Ramos (cell line): ENCODE results near the gene TOP1.
"Not testable (repeated sequence)": the region's sequence is repeated elsewhere in the genome, so short reads cannot be mapped to it uniquely, and the experiment has no call there.

Experiments
- in situ Hi-C: fragments of 300-500 bp; cut with MboI; formaldehyde crosslinking; loops from one replicate; pipeline ENCODE4 v1.14.3; 2022; ENCODE audit warnings: low sequenced_read_pairs; ENCODE audit not compliant: unreplicated experiment

TOP1 gene

GRCh38 chr20:41086402-41087324 is 58.0 kb downstream of the TOP1 start:
- in situ Hi-C loops, result no loop called here

GRCh38 chr20:41087325-41087685 is 58.7 kb downstream of the TOP1 start:
- in situ Hi-C loops, result no loop called here

GRCh38 chr20:41087777-41088176 is 59.2 kb downstream of the TOP1 start:
- in situ Hi-C loops, result no loop called here

- in situ Hi-C loops, result no loop called here
These were observed 60.9 kb downstream of the TOP1 start for GRCh38 chr20:41089555-41089954.

- in situ Hi-C loops, result loop anchor here (5.0 kb wide), 1 partner anchor 125 kb away; no protein-coding TSS in a partner anchor
These were observed 63.3 kb downstream of the TOP1 start for GRCh38 chr20:41091927-41092326.

- in situ Hi-C loops, result loop anchor here (5.0 kb wide), 1 partner anchor 127 kb away; no protein-coding TSS in a partner anchor
These were observed 65.9 kb downstream of the TOP1 start for GRCh38 chr20:41094353-41095055.

GRCh38 chr20:41095110-41095969 is 66.7 kb downstream of the TOP1 start:
- in situ Hi-C loops, result no loop called here

GRCh38 chr20:41098703-41099250 is 70.2 kb downstream of the TOP1 start:
- in situ Hi-C loops, result no loop called here

GRCh38 chr20:41100001-41100480 is 71.4 kb downstream of the TOP1 start:
- in situ Hi-C loops, result no loop called here

GRCh38 chr20:41101660-41102059 is 73.0 kb downstream of the TOP1 start:
- in situ Hi-C loops, result no loop called here

- in situ Hi-C loops, result no loop called here
These were observed 79.9 kb downstream of the TOP1 start for GRCh38 chr20:41108531-41108930.

GRCh38 chr20:41110012-41110411 is 81.4 kb downstream of the TOP1 start:
- in situ Hi-C loops, result no loop called here

- in situ Hi-C loops, result no loop called here
These were observed 82.4 kb downstream of the TOP1 start for GRCh38 chr20:41110930-41111577.

GRCh38 chr20:41111578-41111951 is 82.9 kb downstream of the TOP1 start:
- in situ Hi-C loops, result no loop called here

- in situ Hi-C loops, result no loop called here
These were observed 87.8 kb downstream of the TOP1 start for GRCh38 chr20:41116282-41116956.

GRCh38 chr20:41118159-41118558 is 89.5 kb downstream of the TOP1 start:
- in situ Hi-C loops, result not testable (repeated sequence)

- in situ Hi-C loops, result no loop called here
These were observed 90.0 kb downstream of the TOP1 start for GRCh38 chr20:41118632-41119031.

- in situ Hi-C loops, result no loop called here
These were observed 91.3 kb downstream of the TOP1 start for GRCh38 chr20:41119614-41120561.
